ENCODE results near the gene DENND1A. TPM values are rescaled to one million over a fixed set of nuclear protein-coding genes. Genes with fewer than 3 reads are reported as not detected.

DENND1A gene
- total and polyA plus RNA-seq, 2 of the 13 experiments (the other 11 are each of a cell fraction or from before 2014, with no cell fraction given) = 14.8 to 30.1 TPM

DNA sequence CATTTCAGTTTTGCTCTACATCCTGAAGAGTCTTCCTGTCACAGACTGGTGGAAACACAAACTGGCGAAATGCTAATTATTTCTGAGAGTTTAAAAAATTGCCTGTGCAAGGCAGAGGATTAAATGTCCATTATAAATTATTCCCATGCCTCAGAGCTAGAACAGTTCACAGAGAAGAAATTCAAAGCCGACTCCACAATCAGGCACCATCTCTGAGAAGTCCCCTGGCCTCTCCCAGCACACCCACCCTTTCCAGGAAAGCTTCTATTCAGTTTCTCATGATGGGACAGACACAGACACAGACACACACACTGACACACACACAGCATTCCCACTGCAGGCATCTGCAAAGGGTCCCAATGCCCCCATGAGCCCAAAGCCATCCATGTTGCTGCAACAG lies 253.1 kb downstream of the DENND1A start:
- intact Hi-C loops (cut with micrococcal nuclease; ENCODE audit: unreplicated experiment) = no loop called here

GRCh38 chr9:123669346-123669745 lies 260.6 kb downstream of the DENND1A start:
- Histone ChIP-seq H3K27me3 (ENCODE audit: control insufficient read depth in 1 of 2, insufficient read depth in 2 of 2, low read length in 2 of 2) (no peaks in the 10 kb centered on the region), H3K27ac (ENCODE audit: extremely low read length, insufficient read depth, low read length) (no peak overlapping the region), H2AFZ (ENCODE audit: low read length) (no peak overlapping the region), H3K9ac (ENCODE audit: insufficient read depth, low read depth, low read length) (no peak overlapping the region), H3K4me1 (ENCODE audit: insufficient read depth, low read length) (no peaks in the 10 kb centered on the region), H3K4me3 (replicated peaks in 1 of 3; ENCODE audit: insufficient read depth in 1 of 3, low read depth in 2 of 3, low read length in 3 of 3) (no peak overlapping the region), H3K4me2 (ENCODE audit: low read depth, low read length) (no peak overlapping the region), H3K79me2 (ENCODE audit: insufficient read depth, low read length) (no peaks in the 10 kb centered on the region), H3K9me3 (ENCODE audit: low read length) (0 out of 2 replicates have a peak, but pooled peaks cover 5% of the 10 kb centered on the region), H4K20me1 (ENCODE audit: insufficient read depth, low read length) (no peaks in the 10 kb centered on the region), H3K36me3 (replicated peaks in 1 of 2; ENCODE audit: control insufficient read depth in 1 of 2, insufficient read depth in 2 of 2, low read length in 2 of 2) (peaks cover 6 to 30% of the 10 kb centered on the region in 2 experiments)
- no peak for FAIRE-seq
- CTCF ChIA-PET (ENCODE audit: low intra/inter-chr PET ratio, low total read pairs) = no interaction called here
- ATAC-seq = no peak
- intact Hi-C loops (cut with micrococcal nuclease; ENCODE audit: unreplicated experiment) = no loop called here
- WGBS (ENCODE audit: low lambda C conversion rate) = 96% methylated on average over 2 of the region's 3 CpGs
- no peak for DNase-seq (ENCODE audit: low spot score)
- in situ Hi-C loops (cut with HindIII; ENCODE audit: extremely low pct_ligation_motif_present, low pct_unique_long_range_greater_than_20kb) = no loop called here
- BruUV-seq (replicated peaks) = no TSS peak
- POLR2A ChIA-PET = no interaction called here
- TF ChIP-seq IKZF1 (IDR thresholded peaks at IDR 0.05) = no peak
- no peak for TF ChIP-seq ZNF773 (CRISPR knock-in tag; IDR thresholded peaks at IDR 0.05; ENCODE audit: borderline replicate concordance)
- no peak for TF ChIP-seq ZNF546 (CRISPR knock-in tag; conservative IDR thresholded peaks at IDR 0.05)
- TF ChIP-seq CENPX (CRISPR knock-in tag; IDR thresholded peaks at IDR 0.05) = no peak
- TF ChIP-seq DNMT1 (CRISPR knock-in tag; IDR thresholded peaks at IDR 0.05) = no peak
- TF ChIP-seq, protein P1, sequence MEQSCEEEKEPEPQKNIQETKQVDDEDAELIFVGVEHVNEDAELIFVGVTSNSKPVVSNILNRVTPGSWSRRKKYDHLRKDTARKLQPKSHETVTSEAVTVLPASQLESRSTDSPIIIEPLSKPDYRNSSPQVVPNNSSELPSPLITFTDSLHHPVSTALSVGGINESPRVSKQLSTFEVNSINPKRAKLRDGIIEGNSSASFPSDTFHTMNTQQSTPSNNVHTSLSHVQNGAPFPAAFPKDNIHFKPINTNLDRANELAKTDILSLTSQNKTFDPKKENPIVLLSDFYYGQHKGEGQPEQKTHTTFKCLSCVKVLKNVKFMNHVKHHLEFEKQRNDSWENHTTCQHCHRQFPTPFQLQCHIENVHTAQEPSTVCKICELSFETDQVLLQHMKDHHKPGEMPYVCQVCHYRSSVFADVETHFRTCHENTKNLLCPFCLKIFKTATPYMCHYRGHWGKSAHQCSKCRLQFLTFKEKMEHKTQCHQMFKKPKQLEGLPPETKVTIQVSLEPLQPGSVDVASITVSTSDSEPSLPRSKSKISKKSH (CRISPR knock-in tag; IDR thresholded peaks at IDR 0.05; ENCODE audit: borderline replicate concordance) = no peak
- TF ChIP-seq YY1 (IDR thresholded peaks at IDR 0.05; ENCODE audit: insufficient read depth, insufficient replicate concordance, low read depth, low read length) = no peak
- TF ChIP-seq BCLAF1 (IDR thresholded peaks at IDR 0.05) = no peak
- no peak for TF ChIP-seq ELF4 (CRISPR knock-in tag; IDR thresholded peaks at IDR 0.05; ENCODE audit: borderline replicate concordance)
- TF ChIP-seq RBFOX2 (IDR thresholded peaks at IDR 0.05; ENCODE audit: low read depth, low read length) = no peak
- TF ChIP-seq CHD4 (IDR thresholded peaks at IDR 0.05; ENCODE audit: borderline replicate concordance, low read length) = no peak

More for the DNA sequence above, 253.1 kb downstream of the DENND1A start:
- BruUV-seq (replicated peaks) = no TSS peak
- H3K27ac ChIP-seq (ENCODE audit: extremely low read length, insufficient read depth, low read length) = no peak overlapping the region
- POLR2A ChIA-PET = no interaction called here
- in situ Hi-C loops (cut with HindIII; ENCODE audit: extremely low pct_ligation_motif_present, low pct_unique_long_range_greater_than_20kb) = no loop called here
- WGBS (ENCODE audit: low lambda C conversion rate) = 100% methylated on average over 2 of the region's 2 CpGs
- H3K27me3 ChIP-seq (ENCODE audit: control insufficient read depth in 1 of 2, insufficient read depth in 2 of 2, low read length in 2 of 2) = no peaks in the 10 kb centered on the region
- no peak overlapping the region for H3K4me3 ChIP-seq (replicated peaks in 1 of 3; ENCODE audit: insufficient read depth in 1 of 3, low read depth in 2 of 3, low read length in 3 of 3)
- no peaks in the 10 kb centered on the region for H3K79me2 ChIP-seq (ENCODE audit: insufficient read depth, low read length)
- CTCF ChIA-PET (ENCODE audit: low intra/inter-chr PET ratio, low total read pairs) = no interaction called here
- no peak overlapping the region for H2AFZ ChIP-seq (ENCODE audit: low read length)
- peaks cover 2 to 10% of the 10 kb centered on the region in 2 experiments; a peak in 1 of 5 replicates for H3K36me3 ChIP-seq (replicated peaks in 1 of 2; ENCODE audit: control insufficient read depth in 1 of 2, insufficient read depth in 2 of 2, low read length in 2 of 2)
- no peak for DNase-seq (ENCODE audit: low spot score)
- H3K4me1 ChIP-seq (ENCODE audit: insufficient read depth, low read length) = peaks cover 39% of the 10 kb centered on the region
- peaks cover 14% of the 10 kb centered on the region for H4K20me1 ChIP-seq (ENCODE audit: insufficient read depth, low read length)
- H3K9me3 ChIP-seq (ENCODE audit: low read length) = no peaks in the 10 kb centered on the region
- ATAC-seq = no peak
- TF ChIP-seq CBX5 (CRISPR knock-in tag; IDR thresholded peaks at IDR 0.05; ENCODE audit: borderline replicate concordance) = no peak
- TF ChIP-seq CEBPB (IDR thresholded peaks at IDR 0.05; ENCODE audit: borderline replicate concordance, low read depth, low read length) = no peak
- no peak for TF ChIP-seq ZFY (CRISPR knock-in tag; IDR thresholded peaks at IDR 0.05)
- TF ChIP-seq FOXO1 (CRISPR knock-in tag; IDR thresholded peaks at IDR 0.05) = no peak
- TF ChIP-seq, protein P2, sequence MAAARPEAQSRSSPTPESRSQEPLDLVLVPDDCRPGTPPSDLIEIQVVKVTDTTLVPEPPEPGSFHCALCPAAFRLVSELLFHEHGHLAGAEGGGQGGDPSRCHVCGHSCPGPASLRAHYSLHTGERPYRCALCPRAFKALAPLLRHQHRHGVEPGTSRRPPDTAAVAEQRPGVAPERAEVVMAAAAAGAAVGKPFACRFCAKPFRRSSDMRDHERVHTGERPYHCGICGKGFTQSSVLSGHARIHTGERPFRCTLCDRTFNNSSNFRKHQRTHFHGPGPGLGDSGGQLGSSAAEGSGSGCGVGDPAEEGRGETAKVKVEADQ (CRISPR knock-in tag; IDR thresholded peaks at IDR 0.05; ENCODE audit: borderline replicate concordance) = no peak
- no peak for TF ChIP-seq ZSCAN21 (CRISPR knock-in tag; IDR thresholded peaks at IDR 0.05; ENCODE audit: borderline replicate concordance)
- no peak for TF ChIP-seq TEAD3 (CRISPR knock-in tag; optimal IDR thresholded peaks at IDR 0.05; ENCODE audit: borderline replicate concordance)
- H3K9ac ChIP-seq (ENCODE audit: insufficient read depth, low read depth, low read length) = no peak overlapping the region
- no peak overlapping the region for H3K4me2 ChIP-seq (ENCODE audit: low read depth, low read length)
- FAIRE-seq = no peak
